GM19463 (cell line): ENCODE measurements around the gene DXO.
"Not testable (repeated sequence)": the region's sequence is repeated elsewhere in the genome, so short reads cannot be mapped to it uniquely, and the experiment has no call there.

Source experiments
- ATAC-seq: cut with Tn5 transposase; IDR thresholded peaks from one replicate; pipeline ENCODE4 v1.9.1; 2021; ENCODE audit warnings: mild to moderate bottlenecking, moderate library complexity; ENCODE audit not compliant: unreplicated experiment

The DXO gene

GRCh38 chr6:31932137-31932536, 39.8 kb downstream of the DXO start:
- not testable (repeated sequence) for ATAC-seq

DNA sequence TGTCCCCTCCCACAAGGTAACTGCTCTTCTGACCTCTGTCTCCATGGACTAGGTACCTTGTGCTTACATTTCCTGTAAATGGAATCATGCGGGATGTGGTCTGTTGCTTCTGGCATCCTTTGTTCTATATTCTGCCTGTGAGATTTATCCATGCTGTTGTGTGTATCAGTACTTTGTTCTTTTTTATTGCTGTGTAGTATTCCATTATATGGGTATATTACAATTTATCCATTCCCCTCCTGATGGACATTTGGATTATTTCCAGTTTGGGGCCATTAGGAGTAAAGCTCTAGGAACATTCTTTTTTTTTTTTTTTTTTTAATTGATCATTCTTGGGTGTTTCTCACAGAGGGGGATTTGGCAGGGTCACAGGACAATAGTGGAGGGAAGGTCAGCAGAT, 41.0 kb downstream of the DXO start:
- ATAC-seq, result no peak

DNA sequence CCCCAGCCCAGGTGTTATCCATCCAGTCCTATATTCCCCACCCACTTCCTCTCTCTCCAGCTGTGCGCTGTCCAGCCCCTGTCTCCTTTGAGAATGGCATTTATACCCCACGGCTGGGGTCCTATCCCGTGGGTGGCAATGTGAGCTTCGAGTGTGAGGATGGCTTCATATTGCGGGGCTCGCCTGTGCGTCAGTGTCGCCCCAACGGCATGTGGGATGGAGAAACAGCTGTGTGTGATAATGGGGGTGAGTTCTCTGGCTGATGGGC, 43.3 kb downstream of the DXO start:
- ATAC-seq, result no peak

- ATAC-seq, result no peak
Observed at GRCh38 chr6:31927863-31928671, 43.9 kb downstream of the DXO start.

DNA sequence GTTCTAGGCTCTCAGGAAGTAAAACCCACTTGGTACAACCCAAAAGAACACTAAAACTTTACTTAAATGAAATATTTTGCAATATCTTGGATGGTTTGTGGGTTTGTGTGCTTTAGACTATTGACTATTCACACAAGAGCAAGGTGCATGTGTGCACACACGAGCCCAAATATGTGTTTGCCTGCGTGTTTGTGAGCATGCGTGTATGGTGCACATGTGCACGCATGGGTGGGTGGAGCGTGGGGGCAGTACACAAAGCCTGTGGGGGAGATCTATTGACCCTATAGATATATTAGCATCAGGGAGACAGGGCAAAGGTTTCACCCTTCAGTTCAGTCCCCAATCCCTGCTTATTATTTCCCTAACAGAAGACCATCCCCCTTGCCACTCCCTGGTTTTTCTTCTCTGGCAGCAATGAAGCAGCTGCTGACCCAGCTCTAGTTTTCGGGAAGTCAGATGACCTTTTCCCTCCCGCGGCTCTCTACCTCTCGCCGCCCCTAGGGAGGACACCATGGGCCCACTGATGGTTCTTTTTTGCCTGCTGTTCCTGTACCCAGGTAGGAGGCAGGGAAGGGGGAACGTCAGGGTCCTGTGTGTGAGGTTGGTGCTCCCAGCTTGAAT, 44.6 kb downstream of the DXO start, which contains the start of gene C2:
TSS of gene C2 (plus strand) at position 476 of the 621 bp plus-strand sequence. CDS start at position 512, 36 bp downstream.
- no peak for ATAC-seq

DNA sequence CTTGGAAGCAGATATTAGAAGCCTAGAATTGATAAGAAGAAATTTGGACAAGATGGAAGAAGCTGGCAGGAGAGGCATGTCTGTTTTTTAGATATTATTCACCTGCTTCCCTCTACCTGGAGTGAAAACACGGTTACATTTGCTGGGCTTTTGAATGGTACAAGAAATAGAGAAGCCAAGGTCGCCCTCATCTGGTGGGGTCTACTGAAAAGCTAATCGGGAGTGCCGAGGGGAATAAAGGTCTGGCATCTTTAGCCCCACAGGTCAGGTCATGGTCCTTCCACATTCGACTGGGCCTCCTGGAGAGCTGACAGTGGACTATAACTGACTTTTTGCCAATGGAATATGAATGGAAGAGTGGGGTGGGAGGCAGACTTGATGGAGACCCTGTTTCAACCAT, 49.0 kb downstream of the DXO start:
- ATAC-seq, result no peak

GRCh38 chr6:31920811-31921210, 51.1 kb downstream of the DXO start:
- ATAC-seq, result no peak
